IMR-90 (cell line): ENCODE measurements around the gene KCTD16. TPM values are rescaled to one million over a fixed set of nuclear protein-coding genes. Genes with fewer than 3 reads are reported as not detected.

ENCODE experiments used
- ATAC-seq: fragments of 200-7000 bp; cut with Tn5 transposase; 2 replicates; pipeline ENCODE4 v1.9.1; 2020; ENCODE audit warnings: low read depth, mild to moderate bottlenecking, moderate library complexity
- BruUV-seq: library from RNA; stranded (reverse); fragments of 400-500 nt; replicated peaks from 2 replicates; lab custom pipeline; 2021; lab: Mats Ljungman, UMichigan
- CTCF ChIA-PET: fragments of 300-600 bp; formaldehyde crosslinking; extraction: SDS; loops from one replicate; lab custom pipeline; 2021; ENCODE audit warnings: antibody characterized with exemption; lab: Yijun Ruan, JAX
- POLR2A ChIA-PET: fragments of 300-600 bp; sonication (Branson Sonifier 250); formaldehyde crosslinking; loops from one replicate; lab custom pipeline; 2022; ENCODE audit warnings: antibody characterized with exemption; ENCODE audit not compliant: unreplicated experiment; lab: Charles Lee
- DNase-seq: peaks from one replicate; pipeline ENCODE4 v3.0.0; 2013
- H2AFZ ChIP-seq: replicated peaks from 2 replicates; pipeline ENCODE3; 2013; ENCODE audit warnings: low read length, mild to moderate bottlenecking; ENCODE audit not compliant: poor library complexity
- H2AK5ac ChIP-seq: 2 replicates; pipeline ENCODE4 v1.6.1; 2013; ENCODE audit warnings: low read depth, low read length, inconsistent platforms
- H2AK9ac ChIP-seq: replicated peaks from 2 replicates; pipeline ENCODE3; 2013; ENCODE audit warnings: mild to moderate bottlenecking, low read depth, low read length, moderate library complexity; ENCODE audit not compliant: poor library complexity
- H2BK120ac ChIP-seq: 2 replicates; pipeline ENCODE4 v1.6.1; 2013; ENCODE audit warnings: low read depth, low read length, inconsistent platforms
- H2BK15ac ChIP-seq: 3 replicates; pipeline ENCODE4 v1.6.1; 2013; ENCODE audit warnings: low read depth, low read length, inconsistent platforms
- H2BK20ac ChIP-seq: 2 replicates; pipeline ENCODE4 v1.6.1; 2013; ENCODE audit warnings: low read depth, mild to moderate bottlenecking, inconsistent platforms, low read length, moderate library complexity
- H2BK5ac ChIP-seq: 2 replicates; pipeline ENCODE4 v1.6.1; 2013; ENCODE audit warnings: mild to moderate bottlenecking, low read depth, low read length, inconsistent platforms; ENCODE audit not compliant: poor library complexity, severe bottlenecking
- H3K14ac ChIP-seq: replicated peaks from 2 replicates; pipeline ENCODE4 v1.6.1; 2013; ENCODE audit warnings: low read depth, low read length, inconsistent platforms
- H3K18ac ChIP-seq: 2 replicates; pipeline ENCODE4 v1.6.1; 2013; ENCODE audit warnings: low read depth, low read length, control low read depth
- H3K23ac ChIP-seq: 2 replicates; pipeline ENCODE4 v1.6.1; 2013; ENCODE audit warnings: low read depth, low read length, inconsistent platforms
- H3K27ac ChIP-seq: 2 replicates; pipeline ENCODE4 v1.5.1; 2013; ENCODE audit warnings: mild to moderate bottlenecking, control low read depth, low read length; ENCODE audit not compliant: insufficient read depth
- H3K27me3 ChIP-seq: 2 replicates; pipeline ENCODE4 v1.6.1; 2013; ENCODE audit warnings: low read length; ENCODE audit not compliant: control insufficient read depth, insufficient read depth
- H3K36me3 ChIP-seq: 2 replicates; pipeline ENCODE4 v1.6.1; 2013; ENCODE audit warnings: low read length, mixed read lengths; ENCODE audit not compliant: control insufficient read depth, insufficient read depth
- H3K4ac ChIP-seq: 2 replicates; pipeline ENCODE4 v1.6.1; 2013; ENCODE audit warnings: low read depth, low read length, inconsistent platforms
- H3K4me1 ChIP-seq: 2 replicates; pipeline ENCODE4 v1.6.1; 2013; ENCODE audit warnings: low read length, mixed read lengths; ENCODE audit not compliant: control insufficient read depth, insufficient read depth
- H3K4me2 ChIP-seq: 2 replicates; pipeline ENCODE4 v1.6.1; 2013; ENCODE audit warnings: low read depth, mild to moderate bottlenecking, control low read depth, low read length, moderate library complexity
- H3K4me3 ChIP-seq: 2 replicates; pipeline ENCODE4 v1.5.1; 2013; ENCODE audit warnings: low read depth, mild to moderate bottlenecking, control low read depth, low read length, moderate library complexity; ENCODE audit not compliant: insufficient read depth
- H3K56ac ChIP-seq: 2 replicates; pipeline ENCODE4 v1.6.1; 2013; ENCODE audit warnings: low read length, inconsistent platforms; ENCODE audit not compliant: insufficient read depth; ENCODE audit errors: extremely low read depth
- H3K79me1 ChIP-seq, 2 experiments: 2 replicates each; pipeline ENCODE4 v1.6.1; 2013; ENCODE audit warnings: low read length in 2 of 2, inconsistent platforms in 1 of 2, low read depth in 1 of 2
- H3K9ac ChIP-seq: 2 replicates; pipeline ENCODE4 v1.6.1; 2013; ENCODE audit warnings: low read depth, low read length, control low read depth
- H3K9me1 ChIP-seq: 2 replicates; pipeline ENCODE4 v1.6.1; 2013; ENCODE audit warnings: low read length, inconsistent platforms; ENCODE audit not compliant: insufficient read depth
- H3K9me3 ChIP-seq: 2 replicates; pipeline ENCODE4 v1.6.1; 2013; ENCODE audit warnings: low read length; ENCODE audit not compliant: control insufficient read depth, insufficient read depth
- H4K20me1 ChIP-seq: 2 replicates; pipeline ENCODE4 v1.6.1; 2013; ENCODE audit warnings: low read length, inconsistent platforms; ENCODE audit not compliant: insufficient read depth
- H4K5ac ChIP-seq: 2 replicates; pipeline ENCODE4 v1.6.1; 2013; ENCODE audit warnings: mild to moderate bottlenecking, low read depth, low read length, control low read depth
- H4K8ac ChIP-seq, 2 experiments: 2 replicates each; pipeline ENCODE4 v1.6.1; 2013; ENCODE audit warnings: low read depth in 2 of 2, low read length in 2 of 2, control low read depth in 1 of 2, inconsistent platforms in 1 of 2
- H4K91ac ChIP-seq: 2 replicates; pipeline ENCODE4 v1.6.1; 2013; ENCODE audit warnings: low read depth, low read length, inconsistent platforms; ENCODE audit not compliant: insufficient read depth
- BHLHE40 ChIP-seq: fragments of 150-350 bp; IDR thresholded peaks from 2 replicates; pipeline ENCODE4 v1.6.1; 2016; ENCODE audit warnings: mild to moderate bottlenecking, low read depth, low read length
- ELK1 ChIP-seq: fragments of 150-350 bp; IDR thresholded peaks from 2 replicates; pipeline ENCODE4 v1.6.1; 2016; ENCODE audit warnings: low read depth, mild to moderate bottlenecking, low read length, moderate library complexity, borderline replicate concordance
- MAZ ChIP-seq: IDR thresholded peaks from 2 replicates; pipeline ENCODE4 v1.6.1; 2012; ENCODE audit warnings: low read depth, mild to moderate bottlenecking, low read length, improper control_type of control experiment, moderate library complexity, borderline replicate concordance
- MXI1 ChIP-seq: IDR thresholded peaks from 2 replicates; pipeline ENCODE4 v1.6.1; 2012; ENCODE audit warnings: low read depth, mild to moderate bottlenecking, low read length, moderate library complexity, borderline replicate concordance
- RFX5 ChIP-seq: IDR thresholded peaks from 2 replicates; pipeline ENCODE4 v1.8.0; 2012; ENCODE audit warnings: low read depth, mild to moderate bottlenecking, low read length, moderate library complexity
- WGBS, 2 experiments: methylation state at CpG; one replicate each; pipeline versions ENCODE4 v1.1.5 to v1.1.7; 2013; ENCODE audit warnings: missing lambda C conversion rate in 2 of 2; ENCODE audit not compliant: insufficient read length in 1 of 2; ENCODE audit errors: extremely low coverage in 2 of 2; 5-methylcytosine and 5-hydroxymethylcytosine counted together
- dilution Hi-C: fragments of 300-500 bp; cut with HindIII; formaldehyde crosslinking; loops from one replicate; pipeline ENCODE4 v1.14.3; 2018; ENCODE audit warnings: low sequenced_read_pairs; ENCODE audit not compliant: unreplicated experiment
- in situ Hi-C: fragments of 300-500 bp; cut with MboI; formaldehyde crosslinking; loops from 3 replicates; pipeline ENCODE4 v1.14.3; 2019; ENCODE audit warnings: low sequenced_read_pairs, inconsistent platforms, mixed read lengths
- intact Hi-C: fragments of 100-400 bp; cut with micrococcal nuclease; formaldehyde crosslinking; loops from 2 replicates; pipeline ENCODE4 v1.10.0; 2022
- polyA plus RNA-seq, 3 experiments: library from polyadenylated mRNA; depleted of rRNA; stranded (reverse); fragments of >200 nt; gene quantifications; 2 replicates each; pipeline ENCODE4 v1.2.3, GENCODE V29; 2012; ENCODE audit warnings: low replicate concordance in 1 of 3
- total RNA-seq: library from RNA; depleted of rRNA; stranded (reverse); fragments of >200 nt; gene quantifications from 2 replicates; pipeline ENCODE4 v1.2.3, GENCODE V29; 2012
- TF ChIP-seq, protein P1 (sequence below): fragments of 150-350 bp; IDR thresholded peaks from 2 replicates; pipeline ENCODE4 v1.6.1; 2017; ENCODE audit warnings: mild to moderate bottlenecking, antibody characterized with exemption, low read length, low read depth

KCTD16 gene
- total and polyA plus RNA-seq, 2 of the 4 experiments (the other 2 are of a cell fraction): 0.43 to 1.1 TPM

DNA sequence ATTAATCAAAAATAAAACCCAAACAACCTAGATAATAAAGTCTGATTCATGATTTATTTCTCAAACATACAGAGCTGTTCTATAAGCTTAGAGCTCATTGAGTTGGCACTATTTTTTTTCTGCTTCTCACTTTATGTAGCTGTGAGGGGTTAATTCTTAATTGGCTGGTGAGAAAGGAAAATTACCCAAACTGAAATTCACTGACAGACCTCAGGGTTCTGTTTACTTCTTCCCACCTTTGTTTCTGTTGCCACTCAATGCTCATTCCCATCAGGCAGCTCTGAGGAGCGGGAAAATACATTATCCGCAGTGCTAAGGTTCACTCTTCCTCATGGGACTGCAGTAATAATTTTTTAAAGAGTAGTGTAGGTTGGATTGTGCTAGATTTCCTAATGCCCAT is 139.9 kb downstream of the KCTD16 start:
- Histone ChIP-seq H2AK9ac (no peak overlapping the region), H3K18ac (no peak overlapping the region), H3K36me3 (no peaks in the 10 kb centered on the region), H3K4ac (no peak overlapping the region), H2BK20ac (no peak overlapping the region), H3K14ac (no peak overlapping the region), H3K4me2 (no peak overlapping the region), H3K4me1 (no peaks in the 10 kb centered on the region), H3K4me3 (no peak overlapping the region), H3K79me1 (no peaks in the 10 kb centered on the region), H4K20me1 (no peaks in the 10 kb centered on the region), H2AFZ (no peak overlapping the region), H3K9ac (no peak overlapping the region), H2AK5ac (no peak overlapping the region), H4K91ac (no peak overlapping the region), H2BK120ac (no peak overlapping the region), H3K27me3 (no peaks in the 10 kb centered on the region; the same call in 1 of the 2 replicates), H3K23ac (no peak overlapping the region), H3K56ac (no peak overlapping the region), H4K8ac (no peak overlapping the region), H2BK5ac (no peak overlapping the region), H4K5ac (no peak overlapping the region), H3K9me3 (no peaks in the 10 kb centered on the region), H3K27ac (no peak overlapping the region), H3K9me1 (no peaks in the 10 kb centered on the region), H2BK15ac (no peak overlapping the region)
- TF ChIP-seq, protein P1, sequence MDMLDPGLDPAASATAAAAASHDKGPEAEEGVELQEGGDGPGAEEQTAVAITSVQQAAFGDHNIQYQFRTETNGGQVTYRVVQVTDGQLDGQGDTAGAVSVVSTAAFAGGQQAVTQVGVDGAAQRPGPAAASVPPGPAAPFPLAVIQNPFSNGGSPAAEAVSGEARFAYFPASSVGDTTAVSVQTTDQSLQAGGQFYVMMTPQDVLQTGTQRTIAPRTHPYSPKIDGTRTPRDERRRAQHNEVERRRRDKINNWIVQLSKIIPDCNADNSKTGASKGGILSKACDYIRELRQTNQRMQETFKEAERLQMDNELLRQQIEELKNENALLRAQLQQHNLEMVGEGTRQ: no peak
- TF ChIP-seq MAZ (no peak), RFX5 (no peak), BHLHE40 (no peak), ELK1 (no peak), MXI1 (no peak)
- ChIA-PET POLR2A (no interaction called here), CTCF (interaction anchor here (0.5 kb wide), 1 partner anchor 713 kb away, joined by 4 read pairs; no protein-coding TSS in a partner anchor)
- intact Hi-C loops: no loop called here
- in situ Hi-C loops: no loop called here
- DNase-seq: no peak
- no CpG with 5 or more reads among the region's 2 CpGs for WGBS, 2 experiments
- no TSS peak for BruUV-seq
- dilution Hi-C loops: no loop called here
- no peak for ATAC-seq
